CD4-positive, alpha-beta T cell treated with Interleukin-17A for 1 hour (primary cell): ENCODE data around the gene SEC14L5.
"Not testable (repeated sequence)": the region's sequence is repeated elsewhere in the genome, so short reads cannot be mapped to it uniquely, and the experiment has no call there.

Source experiments
- DNase-seq: peaks from one replicate; pipeline ENCODE4 v3.0.0-alpha.2; 2020

Gene SEC14L5

DNA sequence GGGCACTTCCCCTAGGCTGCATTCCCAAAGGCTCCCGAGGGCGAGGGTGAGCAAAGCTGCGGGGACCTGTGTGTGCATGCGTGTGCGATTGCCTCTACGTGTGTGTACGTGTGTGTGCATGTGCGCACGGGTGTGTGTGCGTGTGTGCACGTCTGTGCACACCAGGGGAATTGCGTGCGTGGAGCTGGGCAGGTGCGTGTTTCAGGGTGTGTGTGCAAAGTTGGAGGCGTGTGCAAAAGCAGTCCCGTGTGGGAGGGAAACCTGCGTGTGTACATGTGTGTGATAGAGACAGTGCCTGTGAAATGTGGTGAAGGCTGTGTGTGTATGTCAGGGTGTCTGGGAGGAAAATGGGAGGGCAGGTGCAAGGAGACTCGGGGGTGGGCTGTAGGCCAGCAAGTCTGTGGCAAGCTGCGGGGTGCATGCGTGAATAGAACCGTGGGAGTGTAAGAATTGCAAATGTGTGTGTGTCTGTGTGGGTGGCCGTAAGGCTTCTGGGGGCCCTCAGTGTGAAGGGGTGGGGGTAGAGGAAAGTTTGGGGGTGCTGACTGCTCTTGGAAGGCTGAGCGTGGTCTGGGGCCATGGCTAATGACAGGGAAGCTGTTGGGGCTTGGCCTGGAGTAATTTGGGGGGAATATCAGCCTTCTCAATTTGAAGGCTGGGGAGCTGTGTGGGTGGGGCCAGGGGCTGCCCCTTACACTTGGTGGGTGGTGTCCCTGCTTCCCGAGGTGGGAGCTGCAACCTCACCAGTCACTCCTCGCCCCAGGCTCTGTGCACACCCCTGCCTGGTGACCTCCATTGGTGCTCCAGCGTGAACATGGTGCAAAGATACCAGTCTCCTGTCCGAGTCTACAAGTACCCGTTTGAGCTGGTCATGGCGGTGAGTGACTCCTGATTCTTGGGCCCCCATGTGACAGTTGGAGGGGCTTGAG, 644 bp downstream of the SEC14L5 start:
- no peak for DNase-seq

DNA sequence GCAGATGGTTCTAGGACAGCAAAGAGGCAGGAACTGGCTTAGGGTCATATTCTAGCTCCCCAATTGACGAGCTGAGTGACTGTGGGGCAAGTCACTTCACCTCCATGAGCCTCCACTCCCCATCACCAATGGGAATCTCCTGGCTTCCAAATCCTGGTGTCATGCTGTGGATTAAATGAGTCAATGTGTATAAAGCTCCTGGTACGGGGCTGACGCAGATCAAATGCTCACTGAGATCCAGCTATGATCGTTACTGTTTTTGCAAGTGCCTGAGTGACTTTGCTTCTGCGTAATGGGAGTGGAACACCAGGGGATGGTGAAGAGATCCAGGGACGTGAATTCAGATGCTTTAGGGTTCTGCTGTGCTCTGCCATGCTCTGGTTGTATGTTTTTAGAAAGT, 2.4 kb downstream of the SEC14L5 start:
- DNase-seq, result no peak

DNA sequence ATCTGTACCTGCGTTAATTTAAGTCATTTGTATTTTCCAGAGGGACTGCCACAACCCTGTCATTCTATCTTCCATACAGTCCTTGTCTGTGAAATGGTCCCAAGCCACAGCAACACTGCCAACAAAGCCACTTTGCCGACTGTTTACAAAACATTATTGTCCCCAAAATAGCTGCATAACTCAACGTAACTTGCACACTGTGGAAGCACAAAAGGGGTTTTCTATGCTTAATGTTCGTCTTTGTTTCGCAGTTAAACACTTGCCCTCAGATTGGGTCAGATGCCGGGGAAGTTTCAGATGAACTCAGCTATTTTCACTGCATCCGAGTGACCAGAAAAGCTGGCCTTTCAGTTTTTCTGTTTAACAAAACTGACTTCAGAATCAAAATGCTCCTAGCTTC, 4.6 kb downstream of the SEC14L5 start:
- DNase-seq, result no peak

DNA sequence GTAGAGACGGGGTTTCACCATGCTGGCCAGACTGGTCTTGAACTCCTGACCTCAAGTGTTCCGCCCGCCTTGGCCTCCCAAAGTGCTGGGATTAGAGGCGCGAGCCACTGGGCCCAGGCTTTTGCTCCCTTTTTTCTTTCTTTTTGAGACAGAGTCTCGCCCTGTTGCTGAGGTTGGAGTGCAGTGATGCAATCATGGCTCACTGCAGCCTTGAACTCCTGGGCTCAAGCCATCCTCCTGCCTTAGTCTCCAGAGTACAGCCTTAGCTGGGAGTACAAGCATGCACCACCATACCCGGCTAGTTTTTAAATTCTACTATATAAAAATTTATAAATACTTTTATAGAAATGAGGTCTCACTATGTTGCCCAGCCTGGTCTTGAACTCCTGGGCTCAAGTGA, 5.4 kb downstream of the SEC14L5 start:
- DNase-seq, result not testable (repeated sequence)

DNA sequence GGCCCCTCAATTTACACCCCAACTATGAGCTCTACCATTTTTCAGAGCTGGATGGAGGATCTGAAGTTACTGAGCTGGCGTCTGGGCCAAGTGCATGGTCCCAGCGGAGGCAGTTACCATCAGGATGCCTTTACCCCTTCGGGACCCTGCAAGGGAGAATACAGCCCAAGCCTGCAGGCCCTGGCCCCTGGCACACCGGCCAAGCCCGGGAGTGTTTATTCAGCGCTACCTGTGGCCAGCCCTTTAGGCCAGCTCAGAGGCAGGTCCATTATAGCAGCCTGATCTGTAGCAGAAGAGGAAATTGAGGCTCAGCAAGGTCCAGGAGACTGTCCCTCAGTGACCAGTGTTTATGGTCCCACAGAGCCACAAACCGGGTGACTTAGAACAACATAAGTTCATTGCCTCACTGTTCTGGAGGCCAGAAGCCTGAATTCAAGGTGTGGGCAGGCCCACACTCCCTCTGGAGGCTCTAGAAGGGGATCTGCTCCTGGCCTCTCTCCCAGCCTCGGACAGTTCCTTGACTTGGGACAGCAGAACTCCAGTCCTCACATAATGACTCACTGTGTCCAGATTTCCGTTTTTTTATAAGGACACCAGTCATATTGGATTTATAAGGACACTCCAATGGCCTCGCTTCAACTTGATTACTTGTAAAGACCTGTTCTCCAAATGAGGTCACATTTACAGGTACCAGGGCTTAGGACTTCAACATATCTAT, 8.8 kb downstream of the SEC14L5 start:
- DNase-seq, result no peak

DNA sequence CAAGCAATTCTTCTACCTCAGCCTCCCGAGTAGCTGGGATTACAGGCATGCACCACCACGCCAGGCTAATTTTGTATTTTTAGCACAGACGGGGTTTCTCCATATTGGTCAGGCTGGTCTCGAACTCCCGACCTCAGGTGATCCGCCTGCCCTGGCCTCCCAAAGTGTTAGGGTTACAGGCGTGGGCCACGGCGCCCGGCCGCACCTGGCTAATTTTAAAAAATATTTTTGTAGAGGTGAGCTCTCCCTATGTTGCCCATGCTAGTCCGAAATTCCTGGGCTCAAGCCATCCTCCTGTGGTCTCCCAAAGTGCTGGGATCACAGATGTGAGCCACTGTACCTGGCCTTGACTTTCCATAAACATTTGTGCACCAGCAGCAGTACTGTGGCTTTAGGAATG, 10.1 kb downstream of the SEC14L5 start:
- not testable (repeated sequence) for DNase-seq

DNA sequence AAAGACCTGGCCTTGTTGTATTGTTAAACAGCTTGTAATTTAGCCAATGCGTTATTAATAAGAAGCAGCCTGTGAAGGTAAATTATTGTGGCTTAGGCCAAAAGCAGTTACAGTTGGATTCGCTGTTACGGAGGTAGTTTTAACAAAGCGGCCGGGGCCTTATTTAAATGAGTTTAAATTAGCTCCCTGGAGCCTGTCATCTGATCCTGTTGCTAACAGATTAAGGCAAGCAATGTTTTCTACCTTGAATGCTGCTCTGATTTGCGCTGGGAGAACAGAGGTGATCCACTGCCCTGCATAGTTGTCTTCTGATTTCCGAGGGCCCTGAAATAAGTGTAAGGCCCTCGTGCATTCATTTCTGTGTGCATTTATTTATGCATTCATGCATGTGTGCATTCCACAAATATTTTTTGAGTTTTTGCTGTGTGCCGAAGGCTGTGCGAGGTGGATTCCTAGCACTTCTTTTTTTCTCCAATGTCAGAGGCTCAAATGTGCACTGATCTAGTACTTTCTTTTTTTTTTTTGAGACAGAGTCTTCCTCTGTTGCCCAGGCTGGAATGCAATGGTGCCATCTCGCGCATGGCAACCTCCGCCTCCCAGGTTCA, 10.9 kb downstream of the SEC14L5 start:
- no peak for DNase-seq

DNA sequence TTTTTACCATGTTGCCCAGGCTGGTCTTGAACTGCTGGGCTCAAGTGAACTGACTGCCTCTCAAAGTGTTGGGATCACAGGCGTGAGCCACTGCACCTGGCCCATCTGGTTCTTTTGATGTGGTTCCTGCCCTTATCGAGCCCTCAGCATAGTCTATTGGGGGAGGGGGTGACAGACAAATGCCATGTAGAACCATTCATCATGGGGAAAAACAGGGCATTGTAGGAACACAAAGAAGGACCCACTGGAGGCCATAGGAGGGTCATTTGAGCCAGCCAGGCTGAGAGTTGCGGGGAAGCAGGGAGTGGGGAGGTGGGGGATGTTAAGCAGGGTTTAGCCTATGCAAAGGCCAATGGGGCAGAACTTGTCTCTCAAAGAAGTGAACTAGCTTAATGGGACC, 11.9 kb downstream of the SEC14L5 start:
- DNase-seq, result no peak

DNA sequence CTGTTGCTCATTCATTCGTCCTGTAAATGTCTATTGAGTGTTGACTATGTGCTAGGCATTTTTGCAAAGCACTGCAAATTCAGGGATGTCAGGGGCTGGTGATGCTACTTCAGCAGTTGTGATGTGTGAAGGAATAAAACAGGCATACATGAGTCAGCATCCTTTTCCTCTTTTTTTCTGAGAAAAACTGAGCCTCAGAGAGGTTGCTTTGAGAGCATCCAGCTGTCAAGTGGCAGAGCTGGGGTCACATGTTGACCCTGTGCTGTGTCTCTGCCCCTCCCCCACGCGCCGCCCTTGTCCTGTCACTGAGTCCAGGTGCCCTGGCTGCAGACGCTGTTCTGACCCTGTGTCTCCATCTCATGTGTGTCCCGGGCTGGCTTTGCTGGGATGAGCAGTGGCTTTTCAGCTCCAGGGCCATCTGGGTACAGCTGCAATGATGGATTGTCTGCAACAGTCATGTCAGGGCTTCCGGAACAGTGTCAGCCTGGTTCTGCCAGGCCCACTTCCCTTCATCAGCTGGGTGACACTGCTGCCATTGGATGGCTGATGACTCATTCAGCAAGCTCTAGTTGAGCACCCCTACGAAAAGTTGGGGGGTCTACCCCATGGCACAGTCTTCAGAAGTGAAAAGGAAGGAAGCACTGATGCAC, 14.9 kb downstream of the SEC14L5 start:
- no peak for DNase-seq

DNA sequence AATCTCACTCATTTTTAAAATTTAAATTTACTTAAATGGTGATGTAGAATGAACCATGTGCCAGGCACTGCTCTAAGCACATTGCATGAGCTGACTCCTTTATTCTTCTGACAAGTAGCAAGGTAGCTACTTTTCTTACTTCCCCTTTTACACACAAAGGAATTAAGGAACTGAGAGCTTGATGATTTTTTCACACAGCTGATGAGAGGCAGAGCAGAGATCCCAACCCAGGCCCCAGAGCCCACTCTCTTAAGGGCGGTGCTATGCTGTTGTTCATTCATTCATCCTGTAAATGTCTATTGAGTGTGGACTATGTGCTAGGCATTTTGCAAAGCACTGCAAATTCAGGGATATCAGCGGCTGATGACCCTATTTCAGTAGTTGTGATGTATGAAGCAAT, 17.9 kb downstream of the SEC14L5 start:
- no peak for DNase-seq

DNA sequence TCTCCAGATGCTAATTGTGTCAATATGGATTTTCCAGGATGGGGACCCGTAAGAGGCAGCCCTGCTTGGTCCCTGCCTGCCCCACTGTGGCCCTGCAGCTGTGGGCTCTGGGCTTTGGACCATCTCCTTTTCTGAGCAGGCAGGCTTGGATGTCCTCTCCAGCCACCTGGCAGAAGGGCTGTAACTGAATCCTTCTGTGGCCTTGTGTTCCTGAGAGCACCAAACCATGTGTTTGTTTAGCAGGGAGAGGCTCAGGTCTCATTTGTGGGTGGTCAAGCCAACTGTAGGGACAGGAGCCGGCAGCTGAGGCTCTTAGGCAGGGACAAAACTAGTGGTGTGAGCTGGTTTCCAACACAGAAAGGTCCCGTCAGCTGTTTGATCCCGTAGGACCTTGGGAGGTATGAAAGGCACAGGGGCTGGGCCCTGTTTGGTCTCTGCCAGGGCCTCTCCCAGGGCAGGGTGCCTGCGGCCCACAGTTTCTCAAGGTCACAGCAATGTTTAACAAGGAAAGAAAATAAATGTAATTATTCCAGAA, 18.5 kb downstream of the SEC14L5 start:
- no peak for DNase-seq

DNA sequence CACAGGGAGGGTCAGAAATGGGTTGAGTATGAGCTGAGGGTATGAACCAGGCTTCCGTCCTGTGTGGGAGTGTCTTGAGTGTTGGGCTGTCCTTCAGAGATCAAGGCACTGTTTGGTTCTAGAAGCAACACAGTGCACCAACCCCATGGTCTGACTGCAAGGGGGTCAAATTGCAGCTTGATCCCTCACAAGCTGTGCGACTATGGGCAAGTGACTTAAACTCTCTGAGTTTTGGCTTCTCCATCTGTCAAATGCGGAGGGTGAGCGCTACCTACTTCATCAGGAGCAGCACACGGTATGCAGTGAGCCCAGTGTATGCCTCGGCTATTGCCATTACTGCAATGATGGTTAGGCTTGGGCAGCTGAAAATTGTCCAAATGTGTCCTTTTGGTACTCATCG, 21.0 kb downstream of the SEC14L5 start:
- DNase-seq, result no peak

DNA sequence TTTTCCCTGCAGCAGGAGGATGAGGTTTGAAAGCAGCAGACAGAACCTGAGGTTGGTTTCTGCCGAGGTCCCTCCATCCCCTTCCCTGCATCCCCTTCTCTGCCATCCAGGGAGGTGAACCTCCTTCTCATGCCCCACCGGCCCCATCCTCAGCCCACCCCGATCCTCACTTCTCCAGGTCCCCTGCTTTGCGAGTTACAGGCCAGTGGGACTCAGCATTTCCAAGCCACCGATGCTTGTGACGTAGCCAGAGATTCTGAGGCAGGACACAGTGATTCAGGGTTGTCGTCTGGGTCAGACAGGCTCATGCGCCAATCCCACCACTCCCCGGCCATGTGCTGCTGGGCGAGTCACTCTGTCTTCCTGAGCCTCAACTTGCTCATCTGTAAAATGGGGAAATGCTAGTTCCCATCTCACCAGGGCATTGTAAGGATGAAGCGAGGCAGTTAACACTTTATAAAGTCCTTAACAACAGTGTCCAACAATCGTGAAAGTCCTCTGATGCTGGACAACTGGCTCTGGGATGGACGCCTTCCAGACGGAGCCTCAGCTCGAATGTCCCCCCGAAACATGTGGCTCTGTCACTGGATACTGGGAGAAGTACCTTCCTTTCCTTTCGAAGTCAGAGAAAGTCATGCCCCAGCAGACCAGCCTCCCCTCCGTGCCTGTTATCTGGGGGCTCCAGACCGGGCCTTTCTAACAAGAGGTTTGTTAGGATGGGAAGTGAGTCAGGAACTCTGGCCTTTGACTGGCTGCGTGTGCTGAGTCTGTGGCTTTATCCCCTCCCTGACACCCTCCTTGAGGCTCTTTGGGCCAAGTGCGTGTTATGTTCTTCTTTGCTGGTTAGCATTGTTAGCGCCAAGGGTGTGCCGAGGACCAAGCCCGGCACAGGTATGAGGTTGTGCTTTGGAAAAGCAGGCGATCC, 21.9 kb downstream of the SEC14L5 start:
- DNase-seq, result no peak

DNA sequence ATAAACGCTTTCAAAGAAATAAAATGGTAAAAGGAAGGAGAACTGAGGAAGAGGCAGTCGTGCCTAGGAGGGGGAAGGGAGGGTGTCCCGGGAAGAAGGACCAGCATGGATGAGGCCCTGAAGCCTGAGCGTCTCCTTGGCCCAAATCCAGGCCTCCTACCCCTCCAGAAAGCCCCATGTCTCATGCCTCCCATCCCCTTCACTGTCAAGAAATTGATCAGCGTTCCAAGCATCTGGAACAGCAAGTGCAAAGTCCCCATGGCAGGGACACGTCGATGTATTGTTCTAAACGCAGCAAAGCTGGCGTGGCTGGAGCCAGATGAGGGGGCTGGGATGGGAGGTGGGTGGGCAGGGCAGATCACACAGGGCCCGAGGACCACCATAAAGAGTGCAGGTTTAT, 22.6 kb downstream of the SEC14L5 start:
- no peak for DNase-seq

DNA sequence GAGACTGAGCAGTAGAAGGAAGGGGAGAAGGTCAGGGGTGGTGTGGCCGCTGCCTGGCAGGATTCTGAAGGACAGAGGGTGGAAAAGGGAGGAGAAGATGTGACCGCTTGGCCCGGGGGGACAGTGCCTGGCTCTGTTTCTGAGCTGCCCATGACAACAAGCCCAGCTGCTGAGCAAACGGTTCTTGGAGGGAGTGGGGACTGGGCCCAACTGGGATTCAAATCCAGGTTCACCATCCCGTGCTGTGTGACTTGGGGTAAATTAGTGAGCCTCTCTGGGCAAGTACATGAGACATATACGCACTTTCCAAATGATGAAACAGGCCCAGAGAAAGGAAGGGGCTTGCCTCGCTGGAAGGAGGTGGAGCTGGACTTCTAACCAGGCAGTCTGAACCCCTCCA, 23.3 kb downstream of the SEC14L5 start:
- no peak for DNase-seq

DNA sequence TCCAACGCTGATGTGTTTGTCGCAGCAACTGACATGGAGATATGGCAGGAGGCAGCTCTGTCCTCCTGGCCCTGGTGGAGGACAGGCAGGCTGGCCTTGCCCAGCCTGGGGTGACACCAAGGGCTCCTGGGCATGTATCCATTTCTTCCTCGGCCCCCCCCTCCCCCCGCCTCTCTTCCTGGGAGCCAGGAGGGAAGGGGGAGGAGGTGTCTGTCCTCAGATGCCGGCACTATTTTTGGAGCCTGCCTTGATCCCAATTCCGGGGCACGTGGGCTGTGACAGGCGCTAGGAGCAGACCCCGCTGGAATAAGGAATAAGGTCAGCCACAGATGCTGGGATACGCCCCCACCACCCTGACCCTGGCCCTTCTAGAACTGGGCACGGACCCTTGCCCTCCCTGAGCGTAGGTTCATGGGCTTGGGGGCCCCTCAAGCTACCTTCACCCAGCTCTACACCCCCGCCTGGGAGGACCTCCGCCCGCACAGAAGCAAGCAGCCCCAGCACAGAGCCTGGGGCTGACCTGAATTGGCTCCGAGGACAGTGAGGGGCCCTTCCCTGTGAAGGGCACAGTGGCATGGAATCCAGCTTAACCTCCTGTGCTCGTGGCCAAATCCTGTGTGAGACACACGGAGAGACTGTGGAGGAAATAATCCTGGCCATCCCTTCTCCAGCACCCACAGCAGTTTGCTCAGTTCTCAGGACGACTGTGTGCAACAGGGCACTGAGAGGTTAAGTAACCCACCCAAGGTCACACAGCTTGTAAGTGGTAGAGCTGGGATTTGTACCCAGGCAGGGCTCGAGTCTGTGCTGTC, 24.1 kb downstream of the SEC14L5 start:
- DNase-seq, result no peak

DNA sequence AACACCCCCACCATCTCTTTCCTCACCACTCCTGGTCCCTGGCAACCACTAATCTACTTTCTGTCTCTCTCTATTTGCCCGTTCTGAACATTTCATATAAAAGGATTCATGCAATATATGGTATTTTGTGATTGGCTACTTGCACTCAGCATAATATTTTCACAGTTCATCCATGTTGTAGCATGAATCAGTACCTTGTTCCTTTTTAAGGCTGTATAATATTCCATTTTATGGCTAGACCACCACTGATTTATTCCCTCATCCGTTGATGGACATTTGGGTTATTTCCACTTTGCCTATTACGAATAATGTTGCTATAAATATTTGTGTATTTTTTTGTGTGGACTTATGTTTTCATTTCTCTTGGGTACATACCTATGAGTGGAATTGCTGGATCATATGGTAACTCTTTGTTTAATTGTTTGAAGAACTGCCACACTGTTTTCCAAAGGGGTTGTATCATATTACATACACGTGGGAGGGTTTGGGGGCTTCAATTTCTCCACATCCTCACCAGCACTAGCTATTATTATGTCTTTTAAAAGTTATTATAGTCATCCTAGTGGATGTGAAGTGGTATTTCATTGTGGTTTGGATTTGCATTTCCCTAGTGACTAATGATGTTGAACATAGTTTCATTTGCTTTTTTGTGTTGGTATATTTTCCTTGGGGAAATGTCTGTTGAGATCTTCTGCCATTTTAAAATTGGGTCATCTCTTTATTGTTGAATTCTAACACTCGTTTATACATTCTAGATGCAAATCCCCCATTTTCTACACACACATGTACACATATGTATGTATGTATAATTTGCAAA, 26.3 kb downstream of the SEC14L5 start:
- DNase-seq, result no peak

DNA sequence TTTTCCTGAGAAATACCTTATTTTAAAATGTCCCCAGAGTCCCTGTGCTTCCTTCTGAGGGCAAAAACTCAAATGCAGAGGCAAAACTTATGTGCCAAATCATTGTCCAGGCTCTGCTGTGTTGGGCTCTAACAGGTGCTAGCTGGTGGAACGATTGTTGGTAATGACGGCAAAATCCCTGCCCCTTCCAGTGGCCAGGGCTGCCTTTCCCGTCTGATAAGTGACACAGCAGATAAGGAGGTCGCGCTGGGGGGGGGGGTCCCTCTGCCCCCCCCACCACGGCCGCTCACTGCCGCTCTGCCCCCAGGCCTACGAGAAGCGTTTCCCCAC, 29.1 kb downstream of the SEC14L5 start:
- no peak for DNase-seq

DNA sequence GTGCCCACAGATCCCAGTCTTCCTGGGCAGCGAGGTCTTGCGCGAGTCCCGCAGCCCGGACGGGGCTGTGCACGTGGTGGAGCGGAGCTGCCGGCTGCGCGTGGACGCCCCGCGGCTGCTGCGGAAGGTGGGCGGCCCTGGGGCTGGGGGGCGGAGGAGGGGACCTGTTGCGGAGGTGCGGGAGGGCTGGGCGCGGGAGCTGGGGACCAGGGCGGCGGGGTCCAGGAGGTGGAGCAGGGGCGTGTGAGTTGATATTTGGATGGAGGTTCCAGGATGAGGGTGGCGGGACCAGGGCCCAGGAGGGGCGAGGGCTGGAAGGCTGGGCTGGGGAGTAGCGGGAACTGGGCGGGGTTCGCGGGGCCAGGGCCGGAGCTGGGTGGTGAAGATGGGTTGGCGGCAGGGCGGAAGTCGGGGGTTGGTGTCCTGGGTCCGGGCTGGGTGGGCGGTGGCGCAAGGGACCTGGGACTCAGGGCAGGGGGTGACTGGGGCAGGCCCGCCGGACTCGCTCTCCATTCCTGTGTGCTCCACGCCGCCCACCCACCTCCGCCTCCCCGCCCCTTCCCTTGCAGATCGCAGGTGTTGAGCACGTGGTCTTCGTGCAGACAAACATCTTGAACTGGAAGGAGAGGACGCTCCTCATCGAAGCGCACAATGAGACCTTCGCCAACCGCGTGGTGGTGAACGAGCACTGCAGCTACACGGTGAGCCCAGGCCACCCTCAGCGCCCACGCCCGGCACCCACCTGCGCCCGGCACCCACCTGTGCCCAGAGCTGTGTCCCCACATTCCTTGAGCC, 29.6 kb downstream of the SEC14L5 start:
- DNase-seq, result no peak
